Activated CD4-positive, alpha-beta T cell treated with anti-CD3 and anti-CD28 coated beads for 24 hours (primary cell): ENCODE data around the gene SUFU.
A peak's percentile ranks its signal among the peaks of the same experiment; 100 is the strongest.
"Not testable (repeated sequence)": the region's sequence is repeated elsewhere in the genome, so short reads cannot be mapped to it uniquely, and the experiment has no call there.

Source experiments
- DNase-seq, 2 donors: peaks; one replicate each; pipeline ENCODE4 v3.0.0-alpha.2; 2020; ENCODE audit warnings: low read depth in 2 of 2

Gene SUFU

GRCh38 chr10:102503264-102504178 lies at the start of gene SUFU:
Gene SUFU, plus strand, starts transcription at chr10:102503972. Its CDS starts 181 bp downstream, at chr10:102504153.
- peak; percentile 97 to 100 for DNase-seq

- not testable (repeated sequence) for DNase-seq
Observed at GRCh38 chr10:102454662-102455487, 48.9 kb upstream of the SUFU start.

GRCh38 chr10:102455893-102456471 lies 47.8 kb upstream of the SUFU start:
- no peak for DNase-seq

- DNase-seq, result no peak
Observed at GRCh38 chr10:102457591-102458150, 46.1 kb upstream of the SUFU start.

GRCh38 chr10:102458656-102459055 lies 45.1 kb upstream of the SUFU start:
- no peak for DNase-seq

- no peak for DNase-seq
Observed at GRCh38 chr10:102460836-102461186, 43.0 kb upstream of the SUFU start.

- peak; percentile 91 to 94 for DNase-seq
Observed at GRCh38 chr10:102461187-102462054, 42.4 kb upstream of the SUFU start.

- no peak for DNase-seq
Observed at GRCh38 chr10:102462512-102463054, 41.2 kb upstream of the SUFU start.

- no peak for DNase-seq
Observed at GRCh38 chr10:102463983-102464382, 39.8 kb upstream of the SUFU start.

GRCh38 chr10:102465466-102465865 lies 38.3 kb upstream of the SUFU start:
- no peak for DNase-seq

GRCh38 chr10:102467318-102467717 lies 36.5 kb upstream of the SUFU start:
- no peak for DNase-seq

- DNase-seq, result no peak
Observed at GRCh38 chr10:102467971-102468438, 35.8 kb upstream of the SUFU start.

GRCh38 chr10:102468683-102469082 lies 35.1 kb upstream of the SUFU start:
- no peak for DNase-seq

- DNase-seq, result no peak
Observed at GRCh38 chr10:102470579-102471546, 32.9 kb upstream of the SUFU start.

GRCh38 chr10:102473445-102474331 lies 30.1 kb upstream of the SUFU start:
- DNase-seq, result no peak

- DNase-seq, result no peak
Observed at GRCh38 chr10:102475451-102476040, 28.2 kb upstream of the SUFU start.

GRCh38 chr10:102476466-102477141 lies 27.2 kb upstream of the SUFU start:
- no peak for DNase-seq
